BLaER1 treated with 17β-estradiol and CSF1 and Interleukin-3, amounts not matched to agents 10 nM and 100 nM (cell line): Measurements from ENCODE around the gene PCDHGA6.
"Not testable (repeated sequence)": the region's sequence is repeated elsewhere in the genome, so short reads cannot be mapped to it uniquely, and the experiment has no call there.

ENCODE experiments used
- H3K27ac ChIP-seq, 11 experiments: shearing (Covaris generic); formaldehyde crosslinking; 2 replicates each; pipeline ENCODE4 v1.8.1; 2022
- H3K27me3 ChIP-seq, 11 experiments: shearing (Covaris generic); formaldehyde crosslinking; 2 replicates each; pipeline ENCODE4 v1.8.1; 2022
- H3K36me3 ChIP-seq, 11 experiments: shearing (Covaris generic); formaldehyde crosslinking; 2 replicates each; pipeline ENCODE4 v1.8.1; 2022
- H3K4me1 ChIP-seq, 10 experiments: shearing (Covaris generic); formaldehyde crosslinking; 2 replicates each; pipeline ENCODE4 v1.8.1; 2022
- H3K4me2 ChIP-seq, 11 experiments: shearing (Covaris generic); formaldehyde crosslinking; 2 replicates each; pipeline ENCODE4 v1.8.1; 2022
- H3K4me3 ChIP-seq, 10 experiments: shearing (Covaris generic); formaldehyde crosslinking; 2 replicates each; pipeline ENCODE4 v1.8.1; 2022
- H3K9ac ChIP-seq, 11 experiments: shearing (Covaris generic); formaldehyde crosslinking; 2 replicates each; pipeline ENCODE4 v1.8.1; 2022
- H3K9me3 ChIP-seq, 11 experiments: shearing (Covaris generic); formaldehyde crosslinking; replicated peaks in 1 of 11; 2 replicates each; pipeline ENCODE4 v1.8.1; 2022
- H4K20me1 ChIP-seq, 11 experiments: shearing (Covaris generic); formaldehyde crosslinking; 2 replicates each; pipeline ENCODE4 v1.8.1; 2022
- Cebpa-rat ChIP-seq, 11 experiments: shearing (Covaris generic); IDR thresholded peaks; 2 replicates each; pipeline ENCODE4 v1.8.1; 2022

PCDHGA6 gene

DNA sequence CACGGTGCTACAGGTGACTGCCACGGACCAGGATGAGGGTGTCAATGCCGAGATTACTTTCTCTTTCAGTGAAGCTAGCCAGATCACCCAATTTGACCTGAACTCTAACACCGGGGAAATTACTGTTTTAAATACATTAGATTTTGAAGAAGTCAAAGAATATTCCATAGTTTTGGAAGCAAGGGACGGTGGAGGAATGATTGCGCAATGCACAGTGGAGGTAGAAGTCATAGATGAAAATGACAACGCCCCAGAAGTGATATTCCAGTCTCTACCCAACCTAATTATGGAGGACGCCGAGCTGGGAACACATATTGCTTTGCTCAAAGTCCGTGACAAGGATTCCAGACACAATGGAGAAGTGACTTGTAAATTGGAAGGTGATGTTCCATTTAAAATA, 15.0 kb downstream of the PCDHGA6 start:
- H3K9me3 ChIP-seq = peaks cover 58 to 73% (median 66%) of the 10 kb centered on the region in 11 experiments
- H3K9ac ChIP-seq = no peak overlapping the region
- peaks cover 0 to 5% (median 0%) of the 10 kb centered on the region in 11 experiments; a peak in 1 of 22 replicates for H3K36me3 ChIP-seq
- H3K27ac ChIP-seq = no peak overlapping the region
- H3K4me1 ChIP-seq = peaks cover 0 to 14% (median 2%) of the 10 kb centered on the region in 10 experiments; a peak in 7 of 20 replicates
- H3K27me3 ChIP-seq = no peaks in the 10 kb centered on the region; a peak in 1 of 22 replicates
- TF ChIP-seq Cebpa-rat (IDR thresholded peaks at IDR 0.05) = peak; percentile 55 to 97 (median 80); a peak in 19 of 22 replicates
- H3K4me3 ChIP-seq = no peak overlapping the region
- H4K20me1 ChIP-seq = no peaks in the 10 kb centered on the region
- H3K4me2 ChIP-seq = no peak overlapping the region

DNA sequence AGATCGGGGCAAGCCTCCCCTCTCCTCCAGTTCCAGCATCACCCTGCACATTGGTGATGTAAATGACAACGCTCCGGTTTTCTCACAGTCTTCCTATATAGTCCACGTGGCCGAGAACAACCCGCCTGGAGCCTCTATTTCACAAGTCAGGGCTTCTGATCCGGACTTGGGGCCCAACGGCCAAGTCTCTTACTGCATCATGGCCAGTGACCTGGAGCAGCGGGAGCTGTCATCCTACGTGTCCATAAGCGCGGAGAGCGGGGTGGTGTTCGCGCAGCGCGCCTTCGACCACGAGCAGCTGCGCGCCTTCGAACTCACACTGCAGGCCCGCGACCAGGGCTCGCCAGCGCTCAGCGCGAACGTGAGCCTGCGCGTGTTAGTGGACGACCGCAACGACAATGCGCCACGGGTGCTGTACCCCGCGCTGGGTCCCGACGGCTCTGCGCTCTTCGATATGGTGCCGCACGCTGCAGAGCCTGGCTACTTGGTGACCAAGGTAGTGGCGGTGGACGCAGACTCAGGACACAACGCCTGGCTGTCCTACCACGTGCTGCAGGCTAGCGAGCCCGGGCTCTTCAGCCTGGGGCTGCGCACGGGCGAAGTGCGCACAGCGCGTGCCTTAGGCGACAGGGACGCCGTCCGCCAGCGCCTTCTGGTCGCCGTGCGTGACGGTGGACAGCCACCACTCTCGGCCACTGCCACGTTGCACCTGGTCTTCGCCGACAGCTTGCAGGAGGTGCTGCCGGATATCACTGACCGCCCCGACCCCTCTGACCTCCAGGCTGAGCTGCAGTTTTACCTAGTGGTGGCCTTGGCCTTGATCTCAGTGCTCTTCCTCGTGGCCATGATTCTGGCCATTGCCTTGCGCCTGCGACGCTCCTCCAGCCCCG, 15.7 kb downstream of the PCDHGA6 start:
- Histone ChIP-seq H3K27me3 (no peaks in the 10 kb centered on the region; a peak in 1 of 22 replicates), H3K4me3 (no peak overlapping the region), H3K9ac (no peak overlapping the region), H3K27ac (peak overlapping the region in 1 of 11 experiments; percentile 44; a peak in 1 of 22 replicates), H4K20me1 (no peaks in the 10 kb centered on the region), H3K4me1 (peaks cover 0 to 14% (median 2%) of the 10 kb centered on the region in 10 experiments; a peak in 7 of 20 replicates), H3K4me2 (peak overlapping the region in 3 of 11 experiments; percentile 29 to 46 (median 42); a peak in 6 of 22 replicates), H3K36me3 (peaks cover 0 to 5% (median 0%) of the 10 kb centered on the region in 11 experiments; a peak in 1 of 22 replicates), H3K9me3 (peaks cover 58 to 73% (median 66%) of the 10 kb centered on the region in 11 experiments)
- no peak for TF ChIP-seq Cebpa-rat (IDR thresholded peaks at IDR 0.05)

DNA sequence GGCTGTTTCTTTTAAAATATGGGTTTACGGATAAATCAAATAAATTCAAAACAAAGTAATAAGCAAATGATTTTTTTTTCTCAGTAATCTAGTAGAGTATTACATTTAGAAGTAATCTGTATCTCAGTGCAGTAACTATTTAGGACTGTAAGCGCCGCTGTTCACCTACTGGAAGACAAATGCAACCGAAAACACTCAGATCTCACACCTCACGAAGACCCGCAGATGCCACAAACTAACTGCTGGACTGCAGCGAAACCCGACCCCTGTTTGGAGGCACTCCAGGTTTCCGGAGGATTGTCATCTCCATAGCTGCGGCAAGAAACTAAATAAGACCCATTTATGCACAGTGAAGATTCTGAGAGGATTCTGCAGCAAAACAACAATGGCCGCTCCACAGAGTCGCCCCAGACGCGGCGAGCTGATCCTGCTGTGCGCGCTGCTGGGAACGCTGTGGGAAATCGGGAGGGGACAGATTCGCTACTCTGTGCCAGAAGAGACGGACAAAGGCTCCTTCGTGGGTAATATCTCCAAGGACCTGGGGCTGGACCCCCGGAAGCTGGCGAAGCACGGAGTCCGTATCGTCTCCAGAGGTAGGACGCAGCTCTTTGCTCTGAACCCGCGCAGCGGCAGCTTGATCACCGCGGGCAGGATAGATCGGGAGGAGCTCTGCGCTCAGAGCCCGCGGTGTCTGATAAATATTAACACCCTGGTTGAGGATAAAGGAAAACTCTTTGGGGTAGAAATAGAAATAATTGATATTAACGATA, 18.9 kb downstream of the PCDHGA6 start, which contains the start of gene PCDHGA8:
Gene PCDHGA8, plus strand, starts transcription at position 205 of the 770 bp plus-strand sequence. Its CDS starts 181 bp downstream, at position 386.
- no peak within 1 kb of the TSS for H3K4me2 ChIP-seq
- no peaks in the 10 kb centered on the region; a peak in 1 of 22 replicates for H3K27me3 ChIP-seq
- 0 out of 20 replicates have a peak within 1 kb of the TSS, but pooled peaks of 1 of the 10 experiments have one; percentile 8 for H3K4me3 ChIP-seq
- H3K4me1 ChIP-seq = peaks cover 0 to 14% (median 2%) of the 10 kb centered on the region in 10 experiments; a peak in 7 of 20 replicates
- TF ChIP-seq Cebpa-rat (IDR thresholded peaks at IDR 0.05) = no peak
- H3K9ac ChIP-seq = no peak within 1 kb of the TSS
- H3K36me3 ChIP-seq = peaks cover 0 to 5% (median 0%) of the 10 kb centered on the region in 11 experiments; a peak in 1 of 22 replicates
- no peaks in the 10 kb centered on the region for H4K20me1 ChIP-seq
- H3K9me3 ChIP-seq = peaks cover 57 to 75% (median 66%) of the 10 kb centered on the region in 11 experiments
- no peak within 1 kb of the TSS for H3K27ac ChIP-seq

DNA sequence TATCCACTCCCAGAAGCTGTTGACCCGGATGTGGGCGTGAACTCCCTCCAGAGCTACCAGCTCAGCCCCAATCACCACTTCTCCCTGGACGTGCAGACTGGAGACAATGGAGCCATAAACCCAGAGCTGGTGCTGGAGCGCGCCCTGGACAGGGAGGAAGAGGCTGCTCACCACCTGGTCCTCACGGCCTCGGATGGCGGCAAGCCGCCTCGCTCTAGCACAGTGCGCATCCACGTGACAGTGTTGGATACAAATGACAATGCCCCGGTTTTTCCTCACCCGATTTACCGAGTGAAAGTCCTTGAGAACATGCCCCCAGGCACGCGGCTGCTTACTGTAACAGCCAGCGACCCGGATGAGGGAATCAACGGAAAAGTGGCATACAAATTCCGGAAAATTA, 19.6 kb downstream of the PCDHGA6 start:
- Histone ChIP-seq H3K4me1 (peaks cover 0 to 14% (median 2%) of the 10 kb centered on the region in 10 experiments; a peak in 7 of 20 replicates), H3K27me3 (no peaks in the 10 kb centered on the region; a peak in 1 of 22 replicates), H3K4me3 (0 out of 20 replicates have a peak overlapping the region, but pooled peaks of 1 of the 10 experiments have one; percentile 8), H4K20me1 (no peaks in the 10 kb centered on the region), H3K9me3 (peaks cover 58 to 78% (median 66%) of the 10 kb centered on the region in 11 experiments), H3K4me2 (no peak overlapping the region), H3K9ac (no peak overlapping the region), H3K36me3 (peaks cover 0 to 5% (median 0%) of the 10 kb centered on the region in 11 experiments; a peak in 1 of 22 replicates), H3K27ac (no peak overlapping the region)
- no peak for TF ChIP-seq Cebpa-rat (IDR thresholded peaks at IDR 0.05)

DNA sequence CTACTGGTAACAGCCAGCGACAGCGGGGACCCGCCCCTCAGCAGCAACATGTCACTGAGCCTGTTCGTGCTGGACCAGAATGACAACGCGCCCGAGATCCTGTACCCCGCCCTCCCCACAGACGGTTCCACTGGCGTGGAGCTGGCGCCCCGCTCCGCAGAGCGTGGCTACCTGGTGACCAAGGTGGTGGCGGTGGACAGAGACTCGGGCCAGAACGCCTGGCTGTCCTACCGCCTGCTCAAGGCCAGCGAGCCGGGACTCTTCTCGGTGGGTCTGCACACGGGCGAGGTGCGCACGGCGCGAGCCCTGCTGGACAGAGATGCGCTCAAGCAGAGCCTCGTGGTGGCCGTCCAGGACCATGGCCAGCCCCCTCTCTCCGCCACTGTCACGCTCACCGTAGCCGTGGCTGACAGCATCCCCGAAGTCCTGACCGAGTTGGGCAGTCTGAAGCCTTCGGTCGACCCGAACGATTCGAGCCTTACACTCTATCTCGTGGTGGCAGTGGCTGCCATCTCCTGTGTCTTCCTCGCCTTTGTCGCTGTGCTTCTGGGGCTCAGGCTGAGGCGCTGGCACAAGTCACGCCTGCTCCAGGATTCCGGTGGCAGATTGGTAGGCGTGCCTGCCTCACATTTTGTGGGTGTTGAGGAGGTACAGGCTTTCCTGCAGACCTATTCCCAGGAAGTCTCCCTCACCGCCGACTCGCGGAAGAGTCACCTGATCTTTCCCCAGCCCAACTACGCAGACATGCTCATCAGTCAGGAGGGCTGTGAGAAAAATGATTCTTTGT, 20.9 kb downstream of the PCDHGA6 start:
- not testable (repeated sequence) for H3K9ac ChIP-seq, H3K4me2 ChIP-seq, H3K4me3 ChIP-seq, H3K36me3 ChIP-seq, H3K27ac ChIP-seq, H3K27me3 ChIP-seq, H4K20me1 ChIP-seq
- peaks cover 0 to 14% (median 2%) of the 10 kb centered on the region in 10 experiments; a peak in 7 of 20 replicates for H3K4me1 ChIP-seq
- H3K9me3 ChIP-seq = peaks cover 57 to 78% (median 66%) of the 10 kb centered on the region in 11 experiments

- not testable (repeated sequence) for H3K27ac ChIP-seq, H3K9ac ChIP-seq, H3K4me2 ChIP-seq
Observed at GRCh38 chr5:141397756-141398551, 24.3 kb downstream of the PCDHGA6 start, which contains the start of gene PCDHGB5. TSS of gene PCDHGB5 (plus strand) at chr5:141397947. CDS start at chr5:141398128, 181 bp downstream.

GRCh38 chr5:141398608-141399007, 24.9 kb downstream of the PCDHGA6 start:
- Histone ChIP-seq H3K4me1 (no peaks in the 10 kb centered on the region), H3K36me3 (no peaks in the 10 kb centered on the region), H4K20me1 (no peaks in the 10 kb centered on the region), H3K4me2 (no peak overlapping the region), H3K27ac (no peak overlapping the region), H3K9me3 (peaks cover 58 to 81% (median 66%) of the 10 kb centered on the region in 11 experiments), H3K4me3 (no peak overlapping the region), H3K9ac (no peak overlapping the region), H3K27me3 (no peaks in the 10 kb centered on the region)
- TF ChIP-seq Cebpa-rat (IDR thresholded peaks at IDR 0.05) = no peak

More at GRCh38 chr5:141397756-141398551, 24.3 kb downstream of the PCDHGA6 start, which contains the start of gene PCDHGB5:
- not testable (repeated sequence) for H4K20me1 ChIP-seq, H3K36me3 ChIP-seq, H3K4me3 ChIP-seq, H3K27me3 ChIP-seq, H3K4me1 ChIP-seq
- peaks cover 60 to 81% (median 67%) of the 10 kb centered on the region in 11 experiments for H3K9me3 ChIP-seq
